CD14-positive monocyte (primary cell): ENCODE data around the gene SFN. TPM values are rescaled to one million over a fixed set of nuclear protein-coding genes. Genes with fewer than 3 reads are reported as not detected.

Experiments used
- DNase-seq, 3 donors: peaks; one replicate each; pipeline ENCODE4 v3.0.0-alpha.2; 2011 to 2022
- H2AFZ ChIP-seq: 2 replicates; pipeline ENCODE4 v1.6.0; 2012; ENCODE audit warnings: mild to moderate bottlenecking, low read depth, low read length, inconsistent platforms; ENCODE audit not compliant: insufficient read depth, poor library complexity, severe bottlenecking
- H3K27ac ChIP-seq, 2 donors: 1 replicate in 1 of 2; 2 replicates in 1 of 2; pipeline ENCODE4 v1.5.1; 2012 to 2013; ENCODE audit warnings: low read length in 2 of 2, control low read depth in 1 of 2, inconsistent platforms in 1 of 2, low read depth in 1 of 2, mild to moderate bottlenecking in 1 of 2
- H3K27me3 ChIP-seq, 2 donors: one replicate each; pipeline versions ENCODE4 v1.6.0 to v1.6.1; 2011 to 2013; ENCODE audit warnings: low read length in 2 of 2; ENCODE audit not compliant: control insufficient read depth in 2 of 2, insufficient read depth in 2 of 2
- H3K36me3 ChIP-seq, 2 donors: replicated peaks in 1 of 2; 1 replicate in 1 of 2; 2 replicates in 1 of 2; pipeline versions ENCODE4 v1.5.1 to v1.6.1; 2012 to 2013; ENCODE audit warnings: low read length in 2 of 2, control low read depth in 1 of 2, inconsistent platforms in 1 of 2, mild to moderate bottlenecking in 1 of 2; ENCODE audit not compliant: insufficient read depth in 2 of 2, control insufficient read depth in 1 of 2
- H3K4me1 ChIP-seq, 2 donors: 1 replicate in 1 of 2; 2 replicates in 1 of 2; pipeline versions ENCODE4 v1.5.1 to v1.6.1; 2012 to 2013; ENCODE audit warnings: low read length in 2 of 2, control low read depth in 1 of 2, inconsistent platforms in 1 of 2, mild to moderate bottlenecking in 1 of 2, moderate library complexity in 1 of 2; ENCODE audit not compliant: insufficient read depth in 2 of 2, control insufficient read depth in 1 of 2
- H3K4me2 ChIP-seq: replicated peaks from 2 replicates; pipeline ENCODE3; 2012; ENCODE audit warnings: low read length, moderate library complexity, mild to moderate bottlenecking; ENCODE audit not compliant: poor library complexity, severe bottlenecking; ENCODE audit errors: extremely low read depth
- H3K4me3 ChIP-seq, 3 experiments: fragments of 200-600 bp in 1 of 3; sonication (generic) in 1 of 3; replicated peaks in 1 of 3; 1 replicate in 2 of 3; 2 replicates in 1 of 3; pipeline ENCODE4 v1.5.1; 2011 to 2013; ENCODE audit warnings: low read length in 3 of 3, mild to moderate bottlenecking in 3 of 3, control low read depth in 2 of 3, low read depth in 2 of 3, inconsistent platforms in 1 of 3, moderate library complexity in 1 of 3
- H3K79me2 ChIP-seq: 2 replicates; pipeline ENCODE4 v1.6.0; 2012; ENCODE audit warnings: mild to moderate bottlenecking, control low read depth, inconsistent platforms, low read length, moderate library complexity; ENCODE audit not compliant: insufficient read depth
- H3K9ac ChIP-seq: 2 replicates; pipeline ENCODE4 v1.6.0; 2017; ENCODE audit warnings: low read length, mild to moderate bottlenecking; ENCODE audit not compliant: insufficient read depth, poor library complexity, severe bottlenecking
- H3K9me3 ChIP-seq, 2 donors: replicated peaks in 1 of 2; 1 replicate in 1 of 2; 2 replicates in 1 of 2; pipeline versions ENCODE4 v1.5.1 to v1.6.1; 2012 to 2013; ENCODE audit warnings: low read length in 2 of 2, control low read depth in 1 of 2; ENCODE audit not compliant: control insufficient read depth in 1 of 2, insufficient read depth in 1 of 2
- H4K20me1 ChIP-seq: 2 replicates; pipeline ENCODE4 v1.6.0; 2012; ENCODE audit warnings: mild to moderate bottlenecking, low read length, control low read depth, moderate library complexity; ENCODE audit not compliant: insufficient read depth
- H3K27ac Mint-ChIP-seq, 7 donors: one replicate each; pipeline ENCODE4 v1.8.0; 2020; ENCODE audit warnings: mild to moderate bottlenecking in 7 of 7, mixed read lengths in 7 of 7, moderate library complexity in 6 of 7, inconsistent platforms in 2 of 7
- H3K27me3 Mint-ChIP-seq, 3 donors: one replicate each; pipeline ENCODE4 v1.8.0; 2021 to 2022; ENCODE audit warnings: low read depth in 3 of 3, mild to moderate bottlenecking in 3 of 3, mixed read lengths in 3 of 3, moderate library complexity in 3 of 3, inconsistent platforms in 1 of 3
- H3K36me3 Mint-ChIP-seq, 2 donors: one replicate each; pipeline ENCODE4 v1.8.0; 2020; ENCODE audit warnings: mixed read lengths in 2 of 2, inconsistent platforms in 1 of 2, mild to moderate bottlenecking in 1 of 2
- H3K4me1 Mint-ChIP-seq: one replicate; pipeline ENCODE4 v1.8.0; 2020; ENCODE audit warnings: mild to moderate bottlenecking, mixed read lengths
- H3K4me3 Mint-ChIP-seq, 2 donors: one replicate each; pipeline ENCODE4 v1.8.0; 2020; ENCODE audit warnings: mild to moderate bottlenecking in 2 of 2, mixed read lengths in 2 of 2, moderate library complexity in 1 of 2
- H3K9me3 Mint-ChIP-seq, 7 donors: one replicate each; pipeline ENCODE4 v1.8.0; 2020 to 2022; ENCODE audit warnings: mixed read lengths in 7 of 7, mild to moderate bottlenecking in 6 of 7, moderate library complexity in 6 of 7, inconsistent platforms in 2 of 7
- WGBS: methylation state at CpG from one replicate; pipeline ENCODE4 v1.1.5; 2013; ENCODE audit warnings: missing lambda C conversion rate; ENCODE audit not compliant: insufficient coverage; 5-methylcytosine and 5-hydroxymethylcytosine counted together
- intact Hi-C, 2 donors: fragments of 100-400 bp; cut with micrococcal nuclease; formaldehyde crosslinking; loops; one replicate each; pipeline versions ENCODE4 v1.15.0 to v1.15.1; 2023
- polyA plus RNA-seq, 3 donors: library from polyadenylated mRNA; depleted of rRNA in 1 of 3; unstranded in 2 of 3; stranded (reverse) in 1 of 3; fragments of 300-500 nt in 2 of 3; fragments of >200 nt in 1 of 3; fragmentation: Illumina TruSeq in 2 of 3; gene quantifications; 1 replicate in 2 of 3; 2 replicates in 1 of 3; pipeline ENCODE4 v1.2.3, GENCODE V29; 2012 to 2021
- TF ChIP-seq, protein P1 (sequence below): fragments of 200-600 bp; IDR thresholded peaks from one replicate; pipeline ENCODE4 v1.8.0; 2022; ENCODE audit warnings: antibody characterized with exemption, mild to moderate bottlenecking

Gene SFN
- polyA plus RNA-seq, 3 donors, result 0.36 TPM; not detected in 2

DNA sequence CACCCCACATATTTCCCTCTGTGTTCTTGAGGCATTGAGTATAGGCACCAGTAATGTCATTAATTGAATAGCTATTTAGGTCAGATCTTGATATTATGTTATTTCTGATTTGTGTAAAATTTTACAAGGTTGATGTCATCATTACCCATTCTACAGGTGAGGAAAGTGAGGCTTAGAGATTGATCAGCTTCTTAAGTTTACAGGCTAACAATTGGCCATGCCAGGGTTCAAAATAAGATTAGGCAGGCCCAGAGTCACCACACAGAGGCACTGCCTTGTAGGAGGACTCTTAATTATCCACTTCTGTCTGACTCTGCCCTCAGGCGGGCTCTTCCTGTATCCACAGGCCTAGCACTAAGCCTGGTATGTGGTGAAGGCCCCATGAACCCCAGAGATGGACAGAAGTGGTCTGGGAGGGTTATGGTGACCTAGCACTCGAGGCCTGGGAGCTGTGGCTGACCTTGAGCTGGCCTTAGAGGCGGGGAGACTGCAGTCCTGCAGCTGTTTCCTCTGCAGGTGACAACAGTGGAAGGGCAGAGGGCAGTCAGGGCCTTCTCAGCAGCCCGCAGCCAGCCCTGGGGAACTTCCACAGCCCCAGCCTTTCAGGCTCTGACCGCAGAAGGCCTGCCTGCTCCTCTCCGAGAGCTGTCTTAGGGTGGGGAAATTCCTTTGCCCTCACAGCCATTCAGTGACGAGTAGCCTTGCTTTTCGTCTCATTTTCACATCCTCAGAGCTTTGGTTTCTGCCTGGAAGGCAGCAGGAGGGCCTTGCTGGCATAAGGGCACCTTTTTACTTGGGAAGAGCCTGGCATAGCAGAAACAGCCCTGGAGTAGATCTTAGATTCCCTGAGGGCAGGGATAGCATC lies 24.2 kb upstream of the SFN start:
- no peak overlapping the region for H3K4me2 ChIP-seq
- peak overlapping the region in 1 of 2 donors; percentile 7 for H3K27ac ChIP-seq
- H4K20me1 ChIP-seq, result peaks cover 36% of the 10 kb centered on the region
- Mint-ChIP-seq H3K4me1 (peaks cover 7% of the 10 kb centered on the region), H3K36me3 (peaks cover 56 to 84% of the 10 kb centered on the region in 2 donors), H3K27me3 (peaks cover 0 to 8% (median 2%) of the 10 kb centered on the region in 3 donors), H3K27ac (peak overlapping the region in 4 of 7 donors; percentile 16 to 54 (median 44)), H3K9me3 (peaks cover 0 to 2% (median 0%) of the 10 kb centered on the region in 7 donors), H3K4me3 (no peak overlapping the region)
- H3K9me3 ChIP-seq, result no peaks in the 10 kb centered on the region
- peaks cover 4 to 6% of the 10 kb centered on the region in 2 donors for H3K4me1 ChIP-seq
- H3K4me3 ChIP-seq, result no peak overlapping the region
- WGBS, result 78% methylated on average over 6 of the region's 8 CpGs
- no peaks in the 10 kb centered on the region for H3K27me3 ChIP-seq
- peak in 1 of 3 donors; percentile 21 for DNase-seq
- H2AFZ ChIP-seq, result no peak overlapping the region
- intact Hi-C loops, result no loop called here
- no peak overlapping the region for H3K9ac ChIP-seq
- TF ChIP-seq, protein P1, sequence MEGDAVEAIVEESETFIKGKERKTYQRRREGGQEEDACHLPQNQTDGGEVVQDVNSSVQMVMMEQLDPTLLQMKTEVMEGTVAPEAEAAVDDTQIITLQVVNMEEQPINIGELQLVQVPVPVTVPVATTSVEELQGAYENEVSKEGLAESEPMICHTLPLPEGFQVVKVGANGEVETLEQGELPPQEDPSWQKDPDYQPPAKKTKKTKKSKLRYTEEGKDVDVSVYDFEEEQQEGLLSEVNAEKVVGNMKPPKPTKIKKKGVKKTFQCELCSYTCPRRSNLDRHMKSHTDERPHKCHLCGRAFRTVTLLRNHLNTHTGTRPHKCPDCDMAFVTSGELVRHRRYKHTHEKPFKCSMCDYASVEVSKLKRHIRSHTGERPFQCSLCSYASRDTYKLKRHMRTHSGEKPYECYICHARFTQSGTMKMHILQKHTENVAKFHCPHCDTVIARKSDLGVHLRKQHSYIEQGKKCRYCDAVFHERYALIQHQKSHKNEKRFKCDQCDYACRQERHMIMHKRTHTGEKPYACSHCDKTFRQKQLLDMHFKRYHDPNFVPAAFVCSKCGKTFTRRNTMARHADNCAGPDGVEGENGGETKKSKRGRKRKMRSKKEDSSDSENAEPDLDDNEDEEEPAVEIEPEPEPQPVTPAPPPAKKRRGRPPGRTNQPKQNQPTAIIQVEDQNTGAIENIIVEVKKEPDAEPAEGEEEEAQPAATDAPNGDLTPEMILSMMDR, result no peak
- peaks cover 56 to 86% of the 10 kb centered on the region in 2 donors for H3K36me3 ChIP-seq
- no peaks in the 10 kb centered on the region for H3K79me2 ChIP-seq

DNA sequence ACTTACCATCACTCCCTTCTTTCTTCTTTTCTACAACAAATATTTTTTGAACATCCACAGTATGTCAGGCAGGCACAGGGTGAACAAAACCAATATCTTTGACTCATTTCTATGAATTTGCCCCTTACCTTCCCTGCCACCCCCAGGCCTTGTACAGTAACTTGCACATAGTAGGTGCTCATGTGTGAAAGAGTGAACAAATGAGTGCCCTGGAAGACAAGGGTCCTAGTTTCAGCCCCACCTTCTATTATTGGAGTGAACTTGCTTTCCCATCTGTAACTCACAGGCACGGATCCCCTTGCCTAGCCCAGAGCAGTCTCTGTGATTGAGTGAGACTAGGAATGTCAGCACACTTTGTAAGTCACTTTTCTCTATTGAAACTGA lies 23.6 kb upstream of the SFN start:
- Histone ChIP-seq H3K27ac (no peak overlapping the region), H3K4me2 (no peak overlapping the region), H3K9me3 (no peaks in the 10 kb centered on the region), H3K4me1 (no peaks in the 10 kb centered on the region), H3K9ac (no peak overlapping the region), H3K79me2 (no peaks in the 10 kb centered on the region), H3K4me3 (no peak overlapping the region), H4K20me1 (peaks cover 32% of the 10 kb centered on the region), H3K36me3 (peaks cover 56 to 86% of the 10 kb centered on the region in 2 donors), H2AFZ (no peak overlapping the region), H3K27me3 (no peaks in the 10 kb centered on the region)
- H3K36me3 Mint-ChIP-seq, result peaks cover 56 to 83% of the 10 kb centered on the region in 2 donors
- H3K27ac Mint-ChIP-seq, result peak overlapping the region in 1 of 7 donors; percentile 53
- no CpG with 5 or more reads among the region's 1 CpG for WGBS
- peaks cover 0 to 2% (median 0%) of the 10 kb centered on the region in 7 donors for H3K9me3 Mint-ChIP-seq
- intact Hi-C loops, result no loop called here
- no peak for DNase-seq
- H3K4me1 Mint-ChIP-seq, result peaks cover 1% of the 10 kb centered on the region
- no peak overlapping the region for H3K4me3 Mint-ChIP-seq
- TF ChIP-seq, protein P1, result no peak
- H3K27me3 Mint-ChIP-seq, result peaks cover 0 to 6% (median 2%) of the 10 kb centered on the region in 3 donors
